ENCODE results near the gene SMS.

SMS gene

GRCh38 chrX:21963731-21964405 lies 23.4 kb downstream of the SMS start:
- no peak for TF ChIP-seq CTCF (IDR thresholded peaks at IDR 0.05; ENCODE audit: control extremely low read depth, extremely low read depth, low read depth, missing control alignments)

GRCh38 chrX:21966866-21967265 lies 26.4 kb downstream of the SMS start:
- TF ChIP-seq CTCF (IDR thresholded peaks at IDR 0.05; ENCODE audit: control extremely low read depth, extremely low read depth, low read depth, missing control alignments): no peak
- no peak for DNase-seq (ENCODE audit: extremely low spot score)
- POLR2A ChIA-PET: no interaction called here
- CTCF ChIA-PET: interaction anchor here (1.1 to 2.2 kb wide), 2 partner anchors 18 to 30 kb away, joined by 4 to 10 read pairs; no protein-coding TSS in a partner anchor

More at GRCh38 chrX:21963731-21964405, 23.4 kb downstream of the SMS start:
- ChIA-PET POLR2A (no interaction called here), CTCF (interaction anchor here (1.2 kb wide), 1 partner anchor 9 kb away, joined by 3 read pairs; no protein-coding TSS in a partner anchor)
- no peak for DNase-seq (ENCODE audit: extremely low spot score)

GRCh38 chrX:21968333-21968732 lies 27.8 kb downstream of the SMS start:
- no peak for TF ChIP-seq CTCF (IDR thresholded peaks at IDR 0.05; ENCODE audit: control extremely low read depth, extremely low read depth, low read depth, missing control alignments)
- POLR2A ChIA-PET: no interaction called here
- no peak for DNase-seq (ENCODE audit: extremely low spot score)
- CTCF ChIA-PET: interaction anchor here (0.6 kb wide), 1 partner anchor 8 kb away, joined by 3 read pairs; no protein-coding TSS in a partner anchor

- POLR2A ChIA-PET: no interaction called here
- CTCF ChIA-PET: no interaction called here
- DNase-seq (ENCODE audit: extremely low spot score): no peak
- no peak for TF ChIP-seq CTCF (IDR thresholded peaks at IDR 0.05; ENCODE audit: control extremely low read depth, extremely low read depth, low read depth, missing control alignments)
Measured at GRCh38 chrX:21970326-21970725, 29.8 kb downstream of the SMS start.

GRCh38 chrX:21972046-21972445 lies 31.5 kb downstream of the SMS start:
- POLR2A ChIA-PET: no interaction called here
- CTCF ChIA-PET: interaction anchor here (1.5 to 1.8 kb wide), 3 partner anchors 12 to 24 kb away, joined by 4 to 6 read pairs (median 5); no protein-coding TSS in a partner anchor
- DNase-seq (ENCODE audit: extremely low spot score): no peak
- no peak for TF ChIP-seq CTCF (IDR thresholded peaks at IDR 0.05; ENCODE audit: control extremely low read depth, extremely low read depth, low read depth, missing control alignments)

GRCh38 chrX:21972721-21973120 lies 32.2 kb downstream of the SMS start:
- no peak for TF ChIP-seq CTCF (IDR thresholded peaks at IDR 0.05; ENCODE audit: control extremely low read depth, extremely low read depth, low read depth, missing control alignments)
- ChIA-PET CTCF (interaction anchor here (0.8 to 4.7 kb wide), 5 partner anchors 9 to 24 kb away, joined by 3 to 27 read pairs (median 5); no protein-coding TSS in a partner anchor), POLR2A (no interaction called here)
- DNase-seq (ENCODE audit: extremely low spot score): no peak
